Thyroid gland (tissue), 4 donors: ENCODE measurements around the gene CDK13. TPM values are rescaled to one million over a fixed set of nuclear protein-coding genes. Genes with fewer than 3 reads are reported as not detected.

Source experiments
- DNase-seq, 2 donors: peaks; one replicate each; pipeline ENCODE4 v3.0.0-alpha.2; 2019
- H3K27ac ChIP-seq, 3 donors: fragments of 200-600 bp; sonication (generic); 1 replicate in 2 of 3; 2 replicates in 1 of 3; pipeline ENCODE4 v1.5.1; 2016 to 2019; ENCODE audit warnings: mild to moderate bottlenecking in 1 of 3, moderate library complexity in 1 of 3
- H3K27me3 ChIP-seq: fragments of 200-600 bp; sonication (generic); one replicate; pipeline ENCODE4 v1.5.1; 2019
- H3K36me3 ChIP-seq, 2 donors: fragments of 200-600 bp; sonication (generic); one replicate each; pipeline ENCODE4 v1.5.1; 2016 to 2019
- H3K4me1 ChIP-seq, 2 donors: fragments of 200-600 bp; sonication (generic); one replicate each; pipeline ENCODE4 v1.5.1; 2017 to 2019
- H3K4me3 ChIP-seq, 3 donors: fragments of 200-600 bp; sonication (generic); replicated peaks in 1 of 3; 1 replicate in 2 of 3; 2 replicates in 1 of 3; pipeline ENCODE4 v1.5.1; 2016; ENCODE audit warnings: mild to moderate bottlenecking in 1 of 3
- H3K9me3 ChIP-seq: fragments of 200-600 bp; sonication (generic); one replicate; pipeline ENCODE4 v1.5.1; 2017
- POLR2A ChIP-seq, 2 donors: fragments of 450-650 bp; IDR thresholded peaks; one replicate each; pipeline ENCODE4 v1.6.1; 2017; ENCODE audit warnings: antibody characterized with exemption in 2 of 2, mild to moderate bottlenecking in 2 of 2, moderate library complexity in 1 of 2
- WGBS, 2 donors: methylation state at CpG; one replicate each; pipeline ENCODE4 v1.1.5; 2017; 5-methylcytosine and 5-hydroxymethylcytosine counted together
- intact Hi-C: fragments of 100-400 bp; cut with DNase I; formaldehyde crosslinking; loops from one replicate; pipeline ENCODE4 v1.15.1; 2023
- total RNA-seq, 4 donors: library from RNA; depleted of rRNA; stranded (reverse); fragments of >200 nt; gene quantifications; one replicate each; pipeline ENCODE4 v1.2.3, GENCODE V29; 2016
- TF ChIP-seq, protein P1 (sequence below), 6 experiments: fragments of 200-600 bp in 3 of 6; fragments of 450-650 bp in 3 of 6; sonication (generic) in 3 of 6; IDR thresholded peaks; one replicate each; pipeline ENCODE4 v1.5.1; 2016 to 2019; ENCODE audit warnings: antibody characterized with exemption in 6 of 6, mild to moderate bottlenecking in 2 of 6, inconsistent platforms in 1 of 6, moderate library complexity in 1 of 6

CDK13 gene
- total RNA-seq, 4 donors from 2014 or later = 131 to 191 (median 141) TPM

DNA sequence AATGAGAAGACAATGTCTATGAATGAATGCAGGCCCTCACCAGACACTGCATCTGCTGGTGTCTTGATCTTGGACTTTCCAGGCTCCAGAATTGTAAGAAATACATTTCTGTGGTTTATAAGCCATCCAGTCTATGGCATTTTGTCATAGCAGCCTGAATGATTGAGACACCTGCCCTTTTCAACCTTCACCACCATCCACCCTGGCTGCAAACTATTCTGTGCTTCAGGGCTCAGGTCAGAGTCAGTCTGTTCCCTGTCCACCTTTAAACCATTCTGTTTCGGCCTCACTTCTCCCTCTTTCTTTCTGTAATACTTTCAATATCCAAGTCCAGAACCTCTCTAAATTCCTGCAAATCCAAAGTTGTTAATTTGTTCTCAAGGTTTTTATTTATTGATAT is 15.9 kb upstream of the CDK13 start:
- no peaks in the 10 kb centered on the region for H3K4me1 ChIP-seq
- H3K4me3 ChIP-seq = no peak overlapping the region
- DNase-seq = no peak
- no peaks in the 10 kb centered on the region for H3K36me3 ChIP-seq
- WGBS, 2 donors = 91 to 98% methylated on average over 1 of the region's 1 CpG
- H3K27me3 ChIP-seq = no peaks in the 10 kb centered on the region
- no peak overlapping the region for H3K27ac ChIP-seq
- no peaks in the 10 kb centered on the region for H3K9me3 ChIP-seq
- intact Hi-C loops = no loop called here
- TF ChIP-seq, protein P1, sequence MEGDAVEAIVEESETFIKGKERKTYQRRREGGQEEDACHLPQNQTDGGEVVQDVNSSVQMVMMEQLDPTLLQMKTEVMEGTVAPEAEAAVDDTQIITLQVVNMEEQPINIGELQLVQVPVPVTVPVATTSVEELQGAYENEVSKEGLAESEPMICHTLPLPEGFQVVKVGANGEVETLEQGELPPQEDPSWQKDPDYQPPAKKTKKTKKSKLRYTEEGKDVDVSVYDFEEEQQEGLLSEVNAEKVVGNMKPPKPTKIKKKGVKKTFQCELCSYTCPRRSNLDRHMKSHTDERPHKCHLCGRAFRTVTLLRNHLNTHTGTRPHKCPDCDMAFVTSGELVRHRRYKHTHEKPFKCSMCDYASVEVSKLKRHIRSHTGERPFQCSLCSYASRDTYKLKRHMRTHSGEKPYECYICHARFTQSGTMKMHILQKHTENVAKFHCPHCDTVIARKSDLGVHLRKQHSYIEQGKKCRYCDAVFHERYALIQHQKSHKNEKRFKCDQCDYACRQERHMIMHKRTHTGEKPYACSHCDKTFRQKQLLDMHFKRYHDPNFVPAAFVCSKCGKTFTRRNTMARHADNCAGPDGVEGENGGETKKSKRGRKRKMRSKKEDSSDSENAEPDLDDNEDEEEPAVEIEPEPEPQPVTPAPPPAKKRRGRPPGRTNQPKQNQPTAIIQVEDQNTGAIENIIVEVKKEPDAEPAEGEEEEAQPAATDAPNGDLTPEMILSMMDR (IDR thresholded peaks at IDR 0.05) = no peak
- no peak for TF ChIP-seq POLR2A (IDR thresholded peaks at IDR 0.05)

DNA sequence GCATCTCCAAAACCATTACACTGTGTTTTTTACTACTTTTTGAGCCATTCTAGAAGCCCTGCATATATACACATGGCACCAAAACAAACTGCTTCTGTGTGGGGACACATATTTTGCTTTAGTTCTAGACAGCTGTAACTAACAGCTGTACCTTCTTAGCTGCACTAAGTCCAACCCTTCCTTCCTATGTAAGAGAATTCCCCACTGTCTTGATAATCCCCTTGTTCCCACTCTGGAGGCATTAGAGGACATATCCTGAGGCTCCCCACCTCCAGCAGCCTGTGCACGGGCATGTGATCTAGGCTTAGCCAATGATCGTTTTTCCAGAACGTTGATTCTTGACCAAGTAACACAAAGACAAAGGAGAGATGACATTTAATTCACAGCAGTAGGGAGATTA is 13.3 kb upstream of the CDK13 start:
- Histone ChIP-seq H3K4me3 (no peak overlapping the region), H3K36me3 (no peaks in the 10 kb centered on the region), H3K27ac (no peak overlapping the region), H3K27me3 (no peaks in the 10 kb centered on the region), H3K4me1 (no peaks in the 10 kb centered on the region), H3K9me3 (no peaks in the 10 kb centered on the region)
- no peak for DNase-seq
- no peak for TF ChIP-seq POLR2A (IDR thresholded peaks at IDR 0.05)
- TF ChIP-seq, protein P1 (IDR thresholded peaks at IDR 0.05) = no peak
- intact Hi-C loops = no loop called here
- 82 to 89% methylated on average over 3 of the region's 3 CpGs for WGBS, 2 donors

DNA sequence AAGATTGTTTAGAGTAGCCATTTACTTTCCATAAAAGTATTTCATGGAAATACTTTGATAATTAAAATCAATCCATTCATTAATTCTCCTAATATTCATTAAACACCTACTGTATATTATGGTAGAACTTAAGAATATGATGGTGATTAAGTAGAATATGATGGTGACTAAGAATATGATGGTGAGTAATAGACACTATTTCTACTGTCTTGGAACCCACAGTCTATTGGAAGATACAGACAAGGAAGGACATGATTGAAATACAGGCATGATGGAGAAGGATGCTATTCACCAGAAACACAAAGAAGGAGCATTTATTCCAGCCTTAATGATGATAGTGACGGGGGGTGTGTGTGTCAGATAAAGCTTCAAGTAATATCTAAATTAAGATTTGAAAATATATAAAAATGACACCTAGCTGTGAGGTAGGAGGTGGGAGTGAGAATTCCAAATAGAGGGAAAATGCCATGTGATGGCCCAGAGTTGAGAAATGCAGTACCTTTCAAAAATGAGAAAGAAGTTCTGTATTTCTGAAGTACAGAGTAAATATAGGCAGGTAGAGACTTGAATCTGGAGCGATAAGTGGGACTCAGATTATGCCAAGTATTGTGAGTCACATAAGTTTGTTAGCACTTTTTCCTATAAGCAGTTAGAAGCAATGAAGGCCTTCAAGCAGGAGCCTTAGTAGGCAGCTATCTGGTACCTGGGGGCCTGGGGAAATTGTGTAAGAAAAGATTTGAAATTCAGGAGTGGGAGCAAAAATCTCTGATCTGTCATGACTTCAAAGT is 12.5 kb upstream of the CDK13 start:
- 92 to 95% methylated on average over 2 of the region's 2 CpGs for WGBS, 2 donors
- no peaks in the 10 kb centered on the region for H3K4me1 ChIP-seq
- no peaks in the 10 kb centered on the region for H3K27me3 ChIP-seq
- H3K4me3 ChIP-seq = no peak overlapping the region
- no peaks in the 10 kb centered on the region for H3K9me3 ChIP-seq
- intact Hi-C loops = no loop called here
- DNase-seq = no peak
- H3K27ac ChIP-seq = no peak overlapping the region
- no peak for TF ChIP-seq POLR2A (IDR thresholded peaks at IDR 0.05)
- TF ChIP-seq, protein P1 (IDR thresholded peaks at IDR 0.05) = no peak
- no peaks in the 10 kb centered on the region for H3K36me3 ChIP-seq

DNA sequence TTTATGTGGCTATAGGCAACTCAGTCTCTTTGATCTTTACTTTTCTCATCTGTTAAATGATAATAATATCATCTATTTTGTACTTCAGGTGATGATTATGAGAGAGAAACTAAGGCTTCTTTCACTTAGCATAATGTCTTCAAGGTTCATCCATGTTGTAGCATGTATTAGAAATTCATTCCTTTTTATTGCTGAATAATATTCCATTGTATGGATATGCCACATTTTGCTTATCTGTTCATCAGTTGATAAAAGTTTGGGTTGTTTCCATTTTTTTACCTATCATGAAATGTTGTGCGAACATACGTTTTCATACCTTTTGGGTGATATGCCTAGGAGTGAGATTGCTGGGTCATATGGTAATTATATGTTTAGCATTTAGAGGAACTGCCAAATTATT is 7.2 kb upstream of the CDK13 start:
- intact Hi-C loops = loop anchor here (10.0 kb wide), 1 partner anchor 192 kb away; the partner anchor contains the start of genes MPLKIP and SUGCT
- no peak overlapping the region for H3K27ac ChIP-seq
- no peaks in the 10 kb centered on the region for H3K9me3 ChIP-seq
- H3K4me3 ChIP-seq = no peak overlapping the region
- H3K4me1 ChIP-seq = no peaks in the 10 kb centered on the region
- no peak for DNase-seq
- TF ChIP-seq, protein P1 (IDR thresholded peaks at IDR 0.05) = no peak
- TF ChIP-seq POLR2A (IDR thresholded peaks at IDR 0.05) = no peak
- WGBS, 2 donors = 97 to 99% methylated on average over 2 of the region's 2 CpGs
- H3K36me3 ChIP-seq = no peaks in the 10 kb centered on the region
- no peaks in the 10 kb centered on the region for H3K27me3 ChIP-seq

DNA sequence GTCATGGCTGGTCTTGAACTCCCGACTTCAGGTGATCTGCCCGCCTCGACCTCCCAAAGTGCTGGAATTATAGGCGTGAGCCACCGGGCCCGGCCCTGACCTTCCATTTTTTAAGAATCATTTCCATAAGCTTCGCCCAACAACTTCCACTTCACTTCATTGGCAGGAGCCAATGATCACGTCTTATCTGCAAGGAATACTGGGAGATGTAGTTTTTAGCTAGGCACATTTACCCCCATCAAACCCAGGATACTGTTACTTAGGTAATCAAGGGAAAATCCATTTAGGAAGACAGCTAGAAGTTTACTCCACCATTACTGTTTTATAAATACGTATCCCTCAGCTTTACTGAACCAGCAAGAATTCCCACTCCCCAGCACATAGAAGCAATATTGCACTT is 3.4 kb upstream of the CDK13 start:
- Histone ChIP-seq H3K9me3 (no peaks in the 10 kb centered on the region), H3K27ac (no peak overlapping the region), H3K27me3 (no peaks in the 10 kb centered on the region), H3K36me3 (no peaks in the 10 kb centered on the region), H3K4me1 (peaks cover 5 to 6% of the 10 kb centered on the region in 2 donors), H3K4me3 (no peak overlapping the region)
- no peak for TF ChIP-seq POLR2A (IDR thresholded peaks at IDR 0.05)
- TF ChIP-seq, protein P1 (IDR thresholded peaks at IDR 0.05) = no peak
- WGBS, 2 donors = 78 to 84% methylated on average over 9 of the region's 9 CpGs
- DNase-seq = no peak
- intact Hi-C loops = loop anchor here (5.0 to 10.0 kb wide), 2 partner anchors 49 to 188 kb away; partner anchors contain the start of genes MPLKIP and SUGCT
